GM18520 (cell line): ENCODE data around the gene BMPR1A.

Experiments
- ATAC-seq: cut with Tn5 transposase; IDR thresholded peaks from one replicate; pipeline ENCODE4 v1.9.1; 2021; ENCODE audit not compliant: unreplicated experiment

Gene BMPR1A

GRCh38 chr10:86756511-86757112 is at the start of gene BMPR1A:
Gene BMPR1A, plus strand, starts transcription at chr10:86756619. Its CDS starts 119,400 bp downstream, at chr10:86876019.
- peak; percentile 27 for ATAC-seq

- ATAC-seq = no peak
Observed at GRCh38 chr10:86706977-86707376, 49.4 kb upstream of the BMPR1A start.

GRCh38 chr10:86707505-86707904 is 48.9 kb upstream of the BMPR1A start:
- ATAC-seq = no peak

GRCh38 chr10:86708068-86708782 is 48.2 kb upstream of the BMPR1A start:
- no peak for ATAC-seq

GRCh38 chr10:86708783-86709380 is 47.5 kb upstream of the BMPR1A start:
- ATAC-seq = no peak

GRCh38 chr10:86709396-86710185 is 46.8 kb upstream of the BMPR1A start:
- no peak for ATAC-seq

- peak; percentile 93 for ATAC-seq
Observed at GRCh38 chr10:86710987-86711512, 45.4 kb upstream of the BMPR1A start.

- ATAC-seq = no peak
Observed at GRCh38 chr10:86711513-86712316, 44.7 kb upstream of the BMPR1A start.

GRCh38 chr10:86712317-86712707 is 44.1 kb upstream of the BMPR1A start:
- ATAC-seq = no peak

GRCh38 chr10:86715156-86715795 is 41.1 kb upstream of the BMPR1A start:
- no peak for ATAC-seq

- ATAC-seq = no peak
Observed at GRCh38 chr10:86715836-86716235, 40.6 kb upstream of the BMPR1A start.

GRCh38 chr10:86716466-86716865 is 40.0 kb upstream of the BMPR1A start:
- ATAC-seq = no peak

GRCh38 chr10:86718556-86718955 is 37.9 kb upstream of the BMPR1A start:
- ATAC-seq = no peak

GRCh38 chr10:86721232-86721631 is 35.2 kb upstream of the BMPR1A start:
- no peak for ATAC-seq

- no peak for ATAC-seq
Observed at GRCh38 chr10:86723009-86723408, 33.4 kb upstream of the BMPR1A start.

- no peak for ATAC-seq
Observed at GRCh38 chr10:86724445-86724844, 32.0 kb upstream of the BMPR1A start.

GRCh38 chr10:86725980-86726676 is 30.3 kb upstream of the BMPR1A start:
- ATAC-seq = no peak

- ATAC-seq = no peak
Observed at GRCh38 chr10:86726677-86726999, 29.8 kb upstream of the BMPR1A start.

- no peak for ATAC-seq
Observed at GRCh38 chr10:86727470-86727869, 28.9 kb upstream of the BMPR1A start.

- no peak for ATAC-seq
Observed at GRCh38 chr10:86728056-86728455, 28.4 kb upstream of the BMPR1A start.
